Left lung (tissue), 10 donors: Measurements from ENCODE around the gene MAPK8IP1. TPM values are rescaled to one million over a fixed set of nuclear protein-coding genes. Genes with fewer than 3 reads are reported as not detected.
"Not testable (repeated sequence)": the region's sequence is repeated elsewhere in the genome, so short reads cannot be mapped to it uniquely, and the experiment has no call there.

Experiments
- ATAC-seq: fragments of 200-7000 bp; cut with Tn5 transposase; one replicate; pipeline ENCODE4 v1.9.1; 2020; ENCODE audit warnings: moderate library complexity
- DNase-seq, 4 donors: peaks; one replicate each; pipeline ENCODE4 v3.0.0-alpha.2; 2013 to 2020
- H3K27ac ChIP-seq, 2 donors: fragments of 200-600 bp; sonication (generic) in 1 of 2; one replicate each; pipeline versions ENCODE4 v1.5.0 to v1.8.0; 2020 to 2021
- H3K27me3 ChIP-seq, 2 donors: fragments of 200-600 bp; sonication (generic) in 1 of 2; one replicate each; pipeline versions ENCODE4 v1.5.0 to v1.8.0; 2020 to 2021
- H3K36me3 ChIP-seq, 2 donors: fragments of 200-600 bp; sonication (generic) in 1 of 2; one replicate each; pipeline versions ENCODE4 v1.5.0 to v1.8.0; 2020 to 2021
- H3K4me1 ChIP-seq, 2 donors: fragments of 200-600 bp; one replicate each; pipeline ENCODE4 v1.8.0; 2021
- H3K4me3 ChIP-seq, 2 donors: fragments of 200-600 bp; sonication (generic) in 1 of 2; one replicate each; pipeline versions ENCODE4 v1.5.0 to v1.8.0; 2020 to 2021; ENCODE audit warnings: mild to moderate bottlenecking in 1 of 2
- H3K9me3 ChIP-seq, 2 donors: fragments of 200-600 bp; sonication (generic) in 1 of 2; one replicate each; pipeline versions ENCODE4 v1.5.0 to v1.8.0; 2020 to 2021
- CTCF ChIP-seq, 2 donors: fragments of 200-600 bp; sonication (generic) in 1 of 2; IDR thresholded peaks; one replicate each; pipeline versions ENCODE4 v1.5.0 to v1.8.0; 2021; ENCODE audit warnings: antibody characterized with exemption in 2 of 2
- intact Hi-C, 2 donors: fragments of 100-400 bp; cut with DNase I; formaldehyde crosslinking; loops; one replicate each; pipeline versions ENCODE4 v1.11.2 to v1.14.2; 2022
- polyA plus RNA-seq, 6 donors: library from polyadenylated mRNA; unstranded; fragments of 120-200 nt; gene quantifications; one replicate each; pipeline ENCODE4 v1.2.1, GENCODE V29; 2013; ENCODE audit not compliant: insufficient read length in 6 of 6
- total RNA-seq, 2 donors: library from RNA; stranded (reverse); fragmentation: NEBNext Ultra II Directional; extraction: Animal tissue kit (Norgen Biotek cat#: 25700); gene quantifications; one replicate each; pipeline ENCODE4 v1.2.1, GENCODE V29; 2021
- donor health status: DM: no; HTN: yes; CAD: no.
- donor health status: DM: no; HTN: no; CAD: no.

The MAPK8IP1 gene
- total and polyA plus RNA-seq, 8 donors = 4.3 to 10.4 (median 6.9) TPM

- DNase-seq (peak in 1 of 4 donors; percentile 74), ATAC-seq (no peak)
- no peak for TF ChIP-seq CTCF (IDR thresholded peaks at IDR 0.05)
- Histone ChIP-seq H3K9me3 (no peaks in the 10 kb centered on the region), H3K4me3 (no peak overlapping the region), H3K4me1 (peaks cover 7 to 12% of the 10 kb centered on the region in 2 donors), H3K27me3 (peaks cover 0 to 19% of the 10 kb centered on the region in 2 donors), H3K27ac (no peak overlapping the region), H3K36me3 (peaks cover 0 to 15% of the 10 kb centered on the region in 2 donors)
- intact Hi-C loops = no loop called here
These were observed 19.6 kb downstream of the MAPK8IP1 start for GRCh38 chr11:45905095-45905494.

GRCh38 chr11:45905576-45905975 lies 20.1 kb downstream of the MAPK8IP1 start:
- Histone ChIP-seq H3K27me3 (peaks cover 0 to 14% of the 10 kb centered on the region in 2 donors), H3K36me3 (peaks cover 0 to 19% of the 10 kb centered on the region in 2 donors)
- H3K4me3 ChIP-seq, H3K9me3 ChIP-seq, intact Hi-C loops, H3K27ac ChIP-seq, ATAC-seq, H3K4me1 ChIP-seq: not testable (repeated sequence)
- DNase-seq = peak in 1 of 4 donors; percentile 69

DNA sequence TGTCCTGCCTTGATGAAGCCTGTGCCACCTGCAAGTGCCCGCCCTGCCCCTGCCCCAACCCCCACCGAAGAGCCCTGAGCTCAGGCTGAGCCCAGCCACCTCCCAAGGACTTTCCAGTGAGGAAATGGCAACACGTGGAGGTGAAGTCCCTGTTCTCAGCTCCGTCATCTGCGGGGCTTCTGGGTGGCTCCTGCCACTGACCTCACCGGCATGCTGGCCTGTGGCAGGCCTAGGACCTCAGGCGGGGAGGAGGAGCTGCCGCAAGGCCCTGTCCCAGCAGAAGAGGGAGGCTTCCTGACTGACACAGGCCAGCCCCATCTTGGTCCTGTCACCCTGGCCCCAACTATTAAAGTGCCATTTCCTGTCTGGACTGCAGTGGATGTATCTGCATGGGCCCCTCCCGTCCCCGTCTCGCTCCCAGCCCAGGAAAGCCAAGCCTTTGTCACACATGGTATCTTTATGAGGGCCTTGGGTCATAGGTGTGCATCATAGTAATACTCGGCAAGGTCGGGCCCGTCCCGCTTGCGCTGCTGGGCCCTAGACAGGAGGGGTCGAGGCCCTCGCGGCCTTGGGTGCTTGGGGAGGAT lies 20.7 kb downstream of the MAPK8IP1 start:
- Histone ChIP-seq H3K36me3 (peaks cover 0 to 26% of the 10 kb centered on the region in 2 donors), H3K27ac (no peak overlapping the region), H3K4me1 (peaks cover 0 to 2% of the 10 kb centered on the region in 2 donors), H3K9me3 (no peaks in the 10 kb centered on the region), H3K4me3 (no peak overlapping the region), H3K27me3 (peaks cover 0 to 8% of the 10 kb centered on the region in 2 donors)
- TF ChIP-seq CTCF (IDR thresholded peaks at IDR 0.05) = no peak
- DNase-seq (peak in 1 of 4 donors; percentile 60), ATAC-seq (no peak)
- intact Hi-C loops = no loop called here

DNA sequence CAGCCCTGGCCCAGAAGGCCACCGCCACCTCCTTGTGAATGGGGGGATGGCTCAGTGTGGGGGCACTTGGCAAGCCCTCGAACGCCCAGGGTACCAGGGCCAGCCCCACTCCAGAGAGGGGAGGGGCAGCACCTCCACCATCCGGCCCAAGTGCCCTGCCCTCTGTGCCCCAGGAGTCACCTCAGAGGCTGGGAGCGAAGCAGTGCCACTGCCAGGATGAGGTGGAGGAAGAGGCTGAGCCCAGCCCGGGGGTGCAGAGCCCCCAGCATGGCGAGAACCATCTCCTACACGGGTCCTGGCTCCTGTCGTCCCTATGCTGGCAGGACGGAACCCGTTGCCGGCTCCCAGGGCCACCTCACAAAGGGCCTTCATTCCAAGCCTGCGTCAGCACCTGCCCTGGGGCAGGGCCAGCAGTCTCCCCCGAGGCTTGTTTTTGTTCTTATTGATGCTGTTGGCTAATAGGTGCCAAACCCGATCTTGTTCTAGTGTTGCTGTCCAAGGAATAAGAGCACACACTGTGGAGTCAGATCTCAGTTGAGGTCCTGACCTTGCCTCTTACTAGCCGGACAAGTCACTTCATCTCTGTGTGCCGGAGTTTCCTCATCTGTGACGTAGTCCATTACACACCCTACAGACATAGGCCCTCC lies 21.6 kb downstream of the MAPK8IP1 start, which contains the start of gene FREY1:
Gene FREY1, minus strand, starts transcription at position 307 of the 647 bp plus-strand sequence. Its CDS starts 26 bp downstream, at position 281.
- ATAC-seq = peak; percentile 9
- H3K27ac ChIP-seq = no peak within 1 kb of the TSS

DNA sequence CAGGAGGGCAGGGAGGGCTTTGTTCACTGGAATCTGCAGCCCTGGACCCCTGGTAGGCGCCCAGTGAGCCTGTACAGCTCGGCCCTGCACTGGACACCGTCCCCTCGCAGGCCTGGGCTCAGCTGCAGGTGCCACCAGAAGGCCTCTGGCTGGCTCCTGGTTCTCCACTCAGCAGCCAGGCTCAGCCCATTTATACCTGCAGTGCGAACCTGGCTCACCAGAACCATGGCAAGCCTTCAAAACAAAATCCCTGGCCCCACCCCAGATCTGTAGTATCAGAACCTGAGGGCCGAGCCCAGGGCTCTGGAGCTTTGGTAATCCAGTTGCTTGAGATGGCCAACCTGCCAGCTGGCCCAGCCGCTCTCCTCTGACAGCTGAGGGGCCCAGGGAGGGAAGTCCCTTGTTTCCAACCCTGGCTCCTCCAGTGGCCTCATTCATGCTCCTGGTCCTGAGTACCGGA lies 22.5 kb downstream of the MAPK8IP1 start:
- ATAC-seq (no peak), DNase-seq (peak in 2 of 4 donors; percentile 36 to 65)
- no peak for TF ChIP-seq CTCF (IDR thresholded peaks at IDR 0.05)
- Histone ChIP-seq H3K4me1 (no peaks in the 10 kb centered on the region), H3K4me3 (no peak overlapping the region), H3K27ac (no peak overlapping the region), H3K27me3 (no peaks in the 10 kb centered on the region), H3K9me3 (no peaks in the 10 kb centered on the region), H3K36me3 (peaks cover 0 to 43% of the 10 kb centered on the region in 2 donors)
- intact Hi-C loops = no loop called here

More for the DNA sequence above, 21.6 kb downstream of the MAPK8IP1 start, which contains the start of gene FREY1:
- peaks cover 0 to 35% of the 10 kb centered on the region in 2 donors for H3K36me3 ChIP-seq
- peak in 1 of 4 donors; percentile 69 for DNase-seq
- no peak within 1 kb of the TSS for H3K4me3 ChIP-seq
- H3K4me1 ChIP-seq = no peaks in the 10 kb centered on the region
- intact Hi-C loops = no loop called here
- H3K27me3 ChIP-seq = no peaks in the 10 kb centered on the region
- no peaks in the 10 kb centered on the region for H3K9me3 ChIP-seq
- no peak for TF ChIP-seq CTCF (IDR thresholded peaks at IDR 0.05)
